ENCODE data around the gene ANKRD12.
"Not testable (repeated sequence)": the region's sequence is repeated elsewhere in the genome, so short reads cannot be mapped to it uniquely, and the experiment has no call there.

DNA sequence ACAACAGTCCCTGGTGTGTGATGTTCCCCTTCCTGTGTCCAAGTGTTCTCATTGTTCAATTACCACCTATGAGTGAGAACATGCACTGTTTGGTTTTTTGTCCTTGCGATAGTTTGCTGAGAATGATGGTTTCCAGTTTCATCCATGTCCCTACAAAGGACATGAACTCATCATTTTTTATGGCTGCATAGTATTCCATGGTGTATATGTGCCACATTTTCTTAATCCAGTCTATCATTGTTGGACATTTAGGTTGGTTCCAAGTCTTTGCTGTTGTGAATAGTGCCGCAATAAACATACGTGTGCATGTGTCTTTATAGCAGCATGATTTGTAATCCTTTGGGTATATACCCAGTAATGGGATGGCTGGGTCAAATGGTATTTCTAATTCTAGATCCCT, 29.3 kb downstream of the ANKRD12 start:
- TF ChIP-seq, protein P1, sequence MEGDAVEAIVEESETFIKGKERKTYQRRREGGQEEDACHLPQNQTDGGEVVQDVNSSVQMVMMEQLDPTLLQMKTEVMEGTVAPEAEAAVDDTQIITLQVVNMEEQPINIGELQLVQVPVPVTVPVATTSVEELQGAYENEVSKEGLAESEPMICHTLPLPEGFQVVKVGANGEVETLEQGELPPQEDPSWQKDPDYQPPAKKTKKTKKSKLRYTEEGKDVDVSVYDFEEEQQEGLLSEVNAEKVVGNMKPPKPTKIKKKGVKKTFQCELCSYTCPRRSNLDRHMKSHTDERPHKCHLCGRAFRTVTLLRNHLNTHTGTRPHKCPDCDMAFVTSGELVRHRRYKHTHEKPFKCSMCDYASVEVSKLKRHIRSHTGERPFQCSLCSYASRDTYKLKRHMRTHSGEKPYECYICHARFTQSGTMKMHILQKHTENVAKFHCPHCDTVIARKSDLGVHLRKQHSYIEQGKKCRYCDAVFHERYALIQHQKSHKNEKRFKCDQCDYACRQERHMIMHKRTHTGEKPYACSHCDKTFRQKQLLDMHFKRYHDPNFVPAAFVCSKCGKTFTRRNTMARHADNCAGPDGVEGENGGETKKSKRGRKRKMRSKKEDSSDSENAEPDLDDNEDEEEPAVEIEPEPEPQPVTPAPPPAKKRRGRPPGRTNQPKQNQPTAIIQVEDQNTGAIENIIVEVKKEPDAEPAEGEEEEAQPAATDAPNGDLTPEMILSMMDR (conservative IDR thresholded peaks at IDR 0.05; ENCODE audit: low read length): not testable (repeated sequence)
- not testable (repeated sequence) for TF ChIP-seq EZH2phosphoT487 (IDR thresholded peaks at IDR 0.05; ENCODE audit: borderline replicate concordance, low read depth, low read length)
